Pancreas (tissue), 10 donors: ENCODE measurements around the gene PACSIN1. TPM values are rescaled to one million over a fixed set of nuclear protein-coding genes. Genes with fewer than 3 reads are reported as not detected.

Experiments
- ATAC-seq, 4 donors: fragments of 200-7000 bp; cut with Tn5 transposase; one replicate each; pipeline versions ENCODE4 v1.8.0 to v1.9.1; 2020; ENCODE audit warnings: mild to moderate bottlenecking in 4 of 4, moderate library complexity in 4 of 4
- DNase-seq, 6 donors: peaks; one replicate each; pipeline ENCODE4 v3.0.0-alpha.2; 2020
- FAIRE-seq: peaks from 2 replicates; lab custom pipeline; 2012; peaks lifted over from hg19 to GRCh38; lab: Jason Lieb, UNC
- H3K27ac ChIP-seq, 4 donors: fragments of 200-600 bp; sonication (generic); 1 replicate in 3 of 4; 2 replicates in 1 of 4; pipeline versions ENCODE4 v1.5.0 to v1.8.0; 2020
- H3K27me3 ChIP-seq, 4 donors: fragments of 200-600 bp; one replicate each; pipeline ENCODE4 v1.8.0; 2021
- H3K36me3 ChIP-seq, 3 donors: fragments of 200-600 bp; sonication (generic) in 1 of 3; one replicate each; pipeline versions ENCODE4 v1.5.0 to v1.8.0; 2020 to 2021
- H3K4me1 ChIP-seq, 3 donors: fragments of 200-600 bp; one replicate each; pipeline ENCODE4 v1.8.0; 2021
- H3K4me3 ChIP-seq, 4 donors: fragments of 200-600 bp; sonication (generic) in 2 of 4; one replicate each; pipeline versions ENCODE4 v1.5.0 to v1.8.0; 2020 to 2021
- H3K9me3 ChIP-seq, 4 donors: fragments of 200-600 bp; one replicate each; pipeline ENCODE4 v1.8.0; 2021
- WGBS, 2 donors: extraction: QIAGEN DNeasy Blood & Tissue Kit; methylation state at CpG; one replicate each; pipeline ENCODE4 v1.1.7; 2013; 5-methylcytosine and 5-hydroxymethylcytosine counted together
- intact Hi-C, 3 donors: fragments of 100-400 bp; cut with DNase I; formaldehyde crosslinking; loops; one replicate each; pipeline versions ENCODE4 v1.11.1 to v1.14.2; 2022
- polyA plus RNA-seq, 2 donors: library from polyadenylated mRNA; stranded (reverse); fragments of 200-250 nt; gene quantifications; one replicate each; pipeline ENCODE4 v1.2.3, GENCODE V29; 2013
- total RNA-seq, 6 donors: library from RNA; stranded (reverse); fragmentation: NEBNext Ultra II Directional in 4 of 6; extraction: Animal tissue kit (Norgen Biotek cat#: 25700) in 4 of 6; gene quantifications; one replicate each; pipeline versions ENCODE4 v1.2.1 to v1.2.4, GENCODE V29; 2021 to 2023
- TF ChIP-seq, protein P1 (sequence below), 4 donors: fragments of 200-600 bp; sonication (generic) in 3 of 4; IDR thresholded peaks; one replicate each; pipeline versions ENCODE4 v1.5.0 to v1.8.0; 2021; ENCODE audit warnings: antibody characterized with exemption in 4 of 4
- donor health status: healthy with polysubstance abuse.
- donor health status: DM: no; HTN: no; CAD: no; lungs with moderate emphysema.
- donor health status: DM: no; HTN: no; CAD: no.
- donor health status: control.
- donor health status: control.
- donor health status: Bipolar disorder and iron deficiency.
- donor health status: DM: yes; HTN: yes; CAD: no.
- donor health status: DM: no; HTN: no; CAD: no.
- donor health status: DM: no; HTN: no; CAD: no.
- donor health status: DM: yes; HTN: yes; CAD: no.

Gene PACSIN1
- total and polyA plus RNA-seq, 8 donors = 0.25 to 2.0 (median 0.71) TPM

GRCh38 chr6:34526992-34527728 lies 61.3 kb downstream of the PACSIN1 start:
- H3K9me3 ChIP-seq = no peaks in the 10 kb centered on the region

GRCh38 chr6:34527751-34528670 lies 62.1 kb downstream of the PACSIN1 start:
- Histone ChIP-seq H3K27me3 (no peaks in the 10 kb centered on the region), H3K36me3 (no peaks in the 10 kb centered on the region), H3K9me3 (no peaks in the 10 kb centered on the region), H3K27ac (no peak overlapping the region), H3K4me1 (peaks cover 0 to 4% (median 0%) of the 10 kb centered on the region in 3 donors), H3K4me3 (no peak overlapping the region)
- ATAC-seq (no peak), FAIRE-seq (no peak), DNase-seq (peak in 2 of 6 donors; percentile 14 to 26)
- intact Hi-C loops = loop anchor here in 1 of 3 donors (5.0 kb wide), 1 partner anchor 79 kb away; no protein-coding TSS in a partner anchor
- WGBS, 2 donors = 82 to 85% methylated on average over 12 of the region's 12 CpGs
- TF ChIP-seq, protein P1, sequence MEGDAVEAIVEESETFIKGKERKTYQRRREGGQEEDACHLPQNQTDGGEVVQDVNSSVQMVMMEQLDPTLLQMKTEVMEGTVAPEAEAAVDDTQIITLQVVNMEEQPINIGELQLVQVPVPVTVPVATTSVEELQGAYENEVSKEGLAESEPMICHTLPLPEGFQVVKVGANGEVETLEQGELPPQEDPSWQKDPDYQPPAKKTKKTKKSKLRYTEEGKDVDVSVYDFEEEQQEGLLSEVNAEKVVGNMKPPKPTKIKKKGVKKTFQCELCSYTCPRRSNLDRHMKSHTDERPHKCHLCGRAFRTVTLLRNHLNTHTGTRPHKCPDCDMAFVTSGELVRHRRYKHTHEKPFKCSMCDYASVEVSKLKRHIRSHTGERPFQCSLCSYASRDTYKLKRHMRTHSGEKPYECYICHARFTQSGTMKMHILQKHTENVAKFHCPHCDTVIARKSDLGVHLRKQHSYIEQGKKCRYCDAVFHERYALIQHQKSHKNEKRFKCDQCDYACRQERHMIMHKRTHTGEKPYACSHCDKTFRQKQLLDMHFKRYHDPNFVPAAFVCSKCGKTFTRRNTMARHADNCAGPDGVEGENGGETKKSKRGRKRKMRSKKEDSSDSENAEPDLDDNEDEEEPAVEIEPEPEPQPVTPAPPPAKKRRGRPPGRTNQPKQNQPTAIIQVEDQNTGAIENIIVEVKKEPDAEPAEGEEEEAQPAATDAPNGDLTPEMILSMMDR (IDR thresholded peaks at IDR 0.05) = no peak

More at GRCh38 chr6:34526992-34527728, 61.3 kb downstream of the PACSIN1 start:
- Histone ChIP-seq H3K4me3 (peak overlapping the region in 2 of 4 donors; percentile 19 to 20), H3K27me3 (no peaks in the 10 kb centered on the region), H3K36me3 (no peaks in the 10 kb centered on the region), H3K4me1 (peaks cover 0 to 4% (median 0%) of the 10 kb centered on the region in 3 donors), H3K27ac (no peak overlapping the region)
- intact Hi-C loops = loop anchor here in 1 of 3 donors (5.0 kb wide), 1 partner anchor 80 kb away; no protein-coding TSS in a partner anchor
- TF ChIP-seq, protein P1 (IDR thresholded peaks at IDR 0.05) = peak; percentile 62 to 75 (median 69)
- DNase-seq (peak; percentile 91 to 99 (median 96)), ATAC-seq (peak; percentile 98 to 99 (median 98)), FAIRE-seq (no peak)
- 5 to 7% methylated on average over 43 to 53 of the region's 53 CpGs for WGBS, 2 donors

DNA sequence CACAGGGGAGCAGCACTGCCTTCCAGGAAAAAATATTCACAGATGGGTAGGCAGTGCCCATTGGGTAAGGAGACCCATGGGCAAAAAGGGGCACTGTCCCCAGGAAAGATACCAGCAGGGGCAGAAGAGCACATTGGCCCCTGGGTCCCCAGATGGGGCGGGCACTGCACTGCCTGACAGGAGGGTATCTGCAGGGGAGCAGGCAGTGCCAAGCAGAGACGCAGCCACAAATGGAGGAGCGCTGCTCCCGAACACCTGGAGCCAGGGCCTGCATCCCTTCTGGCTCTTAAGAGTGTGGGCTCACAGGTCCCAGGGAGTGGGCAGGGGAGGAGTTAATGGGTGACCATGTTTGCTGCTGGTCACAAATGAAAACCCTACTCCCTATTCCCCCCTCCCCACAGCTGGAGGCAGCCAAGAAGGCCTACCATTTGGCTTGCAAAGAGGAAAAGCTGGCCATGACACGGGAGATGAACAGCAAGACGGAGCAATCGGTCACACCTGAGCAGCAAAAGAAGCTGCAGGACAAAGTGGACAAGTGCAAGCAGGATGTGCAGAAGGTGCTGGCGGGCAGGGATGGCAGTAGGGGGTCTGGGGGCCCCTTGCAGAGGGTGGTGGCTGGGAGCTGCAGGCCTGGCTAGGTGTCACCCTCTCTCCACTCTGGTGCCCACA lies 63.3 kb downstream of the PACSIN1 start:
- peaks cover 0 to 4% (median 0%) of the 10 kb centered on the region in 3 donors for H3K4me1 ChIP-seq
- no peak overlapping the region for H3K27ac ChIP-seq
- ATAC-seq (no peak), FAIRE-seq (no peak), DNase-seq (peak in 2 of 6 donors; percentile 16 to 44)
- intact Hi-C loops = loop anchor here in 1 of 3 donors (5.0 kb wide), 1 partner anchor 78 kb away; no protein-coding TSS in a partner anchor
- H3K27me3 ChIP-seq = no peaks in the 10 kb centered on the region
- H3K36me3 ChIP-seq = no peaks in the 10 kb centered on the region
- no peaks in the 10 kb centered on the region for H3K9me3 ChIP-seq
- no peak overlapping the region for H3K4me3 ChIP-seq
- 94 to 96% methylated on average over 8 of the region's 8 CpGs for WGBS, 2 donors
- TF ChIP-seq, protein P1 (IDR thresholded peaks at IDR 0.05) = no peak

DNA sequence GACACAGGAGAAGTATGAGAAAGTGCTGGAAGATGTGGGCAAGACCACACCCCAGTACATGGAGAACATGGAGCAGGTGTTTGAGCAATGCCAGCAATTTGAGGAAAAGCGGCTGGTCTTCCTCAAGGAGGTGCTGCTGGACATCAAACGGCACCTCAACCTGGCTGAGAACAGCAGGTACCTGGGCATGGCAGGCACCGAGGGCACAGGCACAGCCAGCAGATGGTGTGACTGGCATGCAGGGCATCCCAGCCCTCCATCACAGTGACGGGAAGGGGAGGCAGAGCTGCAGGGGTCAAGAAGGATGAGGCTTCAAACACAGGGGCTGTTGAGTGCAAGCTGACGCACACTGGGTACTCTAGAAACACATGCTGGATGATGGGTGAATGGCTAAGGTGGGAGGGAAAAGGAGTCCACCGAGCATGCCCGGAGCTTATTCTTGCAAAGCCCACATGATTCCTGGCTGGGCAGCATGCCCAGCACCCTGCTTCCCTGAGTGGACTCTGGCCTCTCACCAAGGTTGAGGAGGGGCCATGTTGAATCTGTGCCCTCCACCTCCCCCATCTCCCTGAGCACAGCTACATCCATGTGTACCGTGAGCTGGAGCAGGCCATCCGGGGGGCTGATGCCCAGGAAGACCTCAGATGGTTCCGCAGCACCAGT lies 63.9 kb downstream of the PACSIN1 start:
- intact Hi-C loops = loop anchor here in 1 of 3 donors (5.0 kb wide), 1 partner anchor 78 kb away; no protein-coding TSS in a partner anchor
- Histone ChIP-seq H3K27ac (no peak overlapping the region), H3K4me3 (no peak overlapping the region), H3K4me1 (peaks cover 0 to 4% (median 0%) of the 10 kb centered on the region in 3 donors), H3K9me3 (no peaks in the 10 kb centered on the region), H3K36me3 (no peaks in the 10 kb centered on the region), H3K27me3 (no peaks in the 10 kb centered on the region)
- DNase-seq (peak in 5 of 6 donors; percentile 27 to 54 (median 50)), FAIRE-seq (no peak), ATAC-seq (peak in 3 of 4 donors; percentile 17 to 38 (median 36))
- TF ChIP-seq, protein P1 (IDR thresholded peaks at IDR 0.05) = no peak
- WGBS, 2 donors = 43 to 52% methylated on average over 10 of the region's 10 CpGs
